GM12878 (cell line): ENCODE results near the gene OSM. TPM values are rescaled to one million over a fixed set of nuclear protein-coding genes. Genes with fewer than 3 reads are reported as not detected.

ENCODE experiments used
- ATAC-seq: fragments of 200-7000 bp; cut with Tn5 transposase; 3 replicates; pipeline ENCODE4 v1.9.1; 2020; ENCODE audit warnings: mild to moderate bottlenecking, moderate library complexity
- BruUV-seq: library from RNA; stranded (reverse); fragments of 400-500 nt; replicated peaks from 2 replicates; lab custom pipeline; 2021; lab: Mats Ljungman, UMichigan
- CTCF ChIA-PET: fragments of 300-600 bp; sonication (Branson Sonifier 250); formaldehyde crosslinking; extraction: SDS; loops from one replicate; lab custom pipeline; 2021; ENCODE audit warnings: inconsistent platforms; lab: Yijun Ruan, JAX
- POLR2A ChIA-PET: fragments of 350-600 bp; formaldehyde crosslinking; extraction: SDS; loops from one replicate; lab custom pipeline; 2021; ENCODE audit warnings: inconsistent platforms; lab: Charles Lee
- RAD21 ChIA-PET: fragments of 300-600 bp; sonication (Branson Sonifier 250); formaldehyde crosslinking; loops from one replicate; lab custom pipeline; 2023; ENCODE audit warnings: antibody characterized with exemption; ENCODE audit not compliant: unreplicated experiment; lab: Charles Lee
- SMC1A ChIA-PET: fragments of 300-600 bp; sonication (Branson Sonifier 250); formaldehyde crosslinking; loops from one replicate; lab custom pipeline; 2023; ENCODE audit not compliant: unreplicated experiment, uncharacterized antibody; lab: Charles Lee
- DNase-seq: peaks from one replicate; pipeline ENCODE4 v3.0.0-alpha.2; 2011; ENCODE audit warnings: low read depth, low spot score
- FAIRE-seq: peaks from 3 replicates; lab custom pipeline; 2011; peaks lifted over from hg19 to GRCh38; lab: Jason Lieb, UNC
- H2AFZ ChIP-seq: 2 replicates; pipeline ENCODE4 v1.6.0; 2011; ENCODE audit warnings: low read depth, low read length, control low read depth; ENCODE audit not compliant: control insufficient read depth
- H3K27ac ChIP-seq: 2 replicates; pipeline ENCODE4 v1.5.1; 2011; ENCODE audit warnings: control low read depth; ENCODE audit not compliant: control insufficient read depth, insufficient read depth
- H3K27me3 ChIP-seq, 2 experiments: replicated peaks in 1 of 2; 2 replicates each; pipeline versions ENCODE4 v1.6.0 to v1.6.1; 2011; ENCODE audit warnings: low read length in 1 of 2; ENCODE audit not compliant: control insufficient read depth in 2 of 2, insufficient read depth in 2 of 2
- H3K36me3 ChIP-seq, 2 experiments: 2 replicates each; pipeline ENCODE4 v1.5.1; 2011; ENCODE audit warnings: low read length in 1 of 2; ENCODE audit not compliant: control insufficient read depth in 2 of 2, insufficient read depth in 2 of 2
- H3K4me1 ChIP-seq: 2 replicates; pipeline ENCODE4 v1.6.1; 2011; ENCODE audit warnings: mild to moderate bottlenecking, low read length, moderate library complexity, mixed read lengths; ENCODE audit not compliant: control insufficient read depth, insufficient read depth
- H3K4me2 ChIP-seq: 2 replicates; pipeline ENCODE4 v1.6.0; 2011; ENCODE audit warnings: control low read depth; ENCODE audit not compliant: control insufficient read depth, insufficient read depth
- H3K4me3 ChIP-seq: fragments of 200-600 bp; sonication (generic); 2 replicates; pipeline ENCODE4 v1.5.1; 2016
- H3K79me2 ChIP-seq: 2 replicates; pipeline ENCODE4 v1.6.0; 2011; ENCODE audit warnings: low read length; ENCODE audit not compliant: control insufficient read depth, insufficient read depth
- H3K9ac ChIP-seq: 2 replicates; pipeline ENCODE4 v1.8.0; 2011; ENCODE audit warnings: low read length, control low read depth, mixed read lengths; ENCODE audit not compliant: control insufficient read depth, insufficient read depth
- H3K9me3 ChIP-seq: replicated peaks from 3 replicates; pipeline ENCODE4 v1.5.1; 2011; ENCODE audit warnings: mild to moderate bottlenecking, low read length; ENCODE audit not compliant: control insufficient read depth, insufficient read depth
- H4K20me1 ChIP-seq: 2 replicates; pipeline ENCODE4 v1.6.0; 2011; ENCODE audit not compliant: control insufficient read depth, insufficient read depth
- GATAD2B ChIP-seq: fragments of 450-650 bp; conservative IDR thresholded peaks from 2 replicates; pipeline ENCODE4 v1.6.1; 2017; ENCODE audit warnings: low read depth, mild to moderate bottlenecking, moderate library complexity
- HDAC6 ChIP-seq: fragments of 200-600 bp; sonication (generic); IDR thresholded peaks from one replicate; pipeline ENCODE4 v1.8.0; 2017; ENCODE audit warnings: antibody characterized with exemption; ENCODE audit not compliant: unreplicated experiment
- MTA2 ChIP-seq: fragments of 450-650 bp; IDR thresholded peaks from 2 replicates; pipeline ENCODE4 v1.6.1; 2016; ENCODE audit warnings: low read depth, mild to moderate bottlenecking, moderate library complexity
- NFXL1 ChIP-seq: fragments of 450-650 bp; IDR thresholded peaks from 2 replicates; pipeline ENCODE4 v1.6.1; 2017; ENCODE audit warnings: antibody characterized with exemption, mild to moderate bottlenecking, borderline replicate concordance
- NR2F1 ChIP-seq: fragments of 450-650 bp; conservative IDR thresholded peaks from 2 replicates; pipeline ENCODE4 v1.6.1; 2017; ENCODE audit warnings: mild to moderate bottlenecking
- SMARCA5 ChIP-seq: fragments of 450-650 bp; IDR thresholded peaks from 2 replicates; pipeline ENCODE4 v1.6.1; 2017; ENCODE audit warnings: mild to moderate bottlenecking
- ZNF217 ChIP-seq: fragments of 450-650 bp; IDR thresholded peaks from 2 replicates; pipeline ENCODE4 v1.6.1; 2017; ENCODE audit warnings: antibody characterized with exemption, mild to moderate bottlenecking
- ZNF274 ChIP-seq: IDR thresholded peaks from one replicate; pipeline ENCODE4 v1.8.0; 2011; ENCODE audit not compliant: insufficient read length, insufficient read depth
- whole genome bisulfite sequencing: methylation state at CpG from one replicate; pipeline ENCODE4 v1.1.6; 2016; ENCODE audit warnings: low lambda C conversion rate; ENCODE audit not compliant: insufficient replicate concordance, insufficient coverage; ENCODE audit errors: missing lambda C conversion rate; 5-methylcytosine and 5-hydroxymethylcytosine counted together
- in situ Hi-C: fragments of 300-500 bp; cut with MboI; formaldehyde crosslinking; loops from 9 replicates; pipeline ENCODE4 v1.14.3; 2018; ENCODE audit warnings: mixed read lengths
- intact Hi-C: fragments of 100-400 bp; cut with micrococcal nuclease; formaldehyde crosslinking; loops from one replicate; pipeline ENCODE4 v1.14.2; 2022; ENCODE audit not compliant: unreplicated experiment
- polyA plus RNA-seq, 11 experiments: library from polyadenylated mRNA; depleted of rRNA in 4 of 11; unstranded in 6 of 11; stranded (reverse) in 5 of 11; fragments of >200 nt; fragmentation: Nextera tagmentation in 4 of 11; fragmentation: Illumina TruSeq in 1 of 11; extraction: Ambion mirVana in 4 of 11; extraction: Trizol in 1 of 11; gene quantifications; 1 replicate in 1 of 11; 2 replicates in 10 of 11; pipeline versions ENCODE4 v1.2.1 to v1.2.3, GENCODE V29; 2011 to 2016; ENCODE audit warnings: inconsistent platforms in 2 of 11, missing spikeins in 2 of 11, low read depth in 1 of 11
- total RNA-seq, 4 experiments: library from RNA; depleted of rRNA in 3 of 4; stranded (reverse); fragments of >200 nt in 3 of 4; fragmentation: Illumina TruSeq in 1 of 4; extraction: Trizol in 1 of 4; gene quantifications; 2 replicates each; pipeline versions ENCODE4 v1.2.1 to v1.2.3, GENCODE V29; 2013 to 2021

The OSM gene
- total and polyA plus RNA-seq, 10 of the 15 experiments (the other 5 are each of a cell fraction or from before 2014, with no cell fraction given): 0.06 to 1.4 (median 0.59) TPM

GRCh38 chr22:30267382-30268302 lies 991 bp upstream of the OSM start:
- no peak overlapping the region; the same call in 1 of the 2 replicates for H2AFZ ChIP-seq
- peak overlapping the region; percentile 75 for H3K9ac ChIP-seq
- DNase-seq: no peak
- in situ Hi-C loops (no loop called here), intact Hi-C loops (no loop called here)
- peaks cover 21% of the 10 kb centered on the region for H3K4me1 ChIP-seq
- no peaks in the 10 kb centered on the region for H3K9me3 ChIP-seq
- peak; percentile 62 for FAIRE-seq
- POLR2A ChIA-PET: no interaction called here
- no peaks in the 10 kb centered on the region for H3K27me3 ChIP-seq
- 25% methylated on average over 10 of the region's 14 CpGs for WGBS
- H3K4me3 ChIP-seq: peak overlapping the region; percentile 71
- no peak for ATAC-seq
- peaks cover 18% of the 10 kb centered on the region for H3K79me2 ChIP-seq
- no peaks in the 10 kb centered on the region for H4K20me1 ChIP-seq
- BruUV-seq: no TSS peak
- TF ChIP-seq SMARCA5 (peak; percentile 93), GATAD2B (0 out of 2 replicates have a peak, but pooled peaks have one; percentile 39), NFXL1 (peak; percentile 83), ZNF217 (peak; percentile 75; the same call in 1 of the 2 replicates), MTA2 (no peak), ZNF274 (no peak), HDAC6 (peak; percentile 33), NR2F1 (0 out of 2 replicates have a peak, but pooled peaks have one; percentile 6)
- no peaks in the 10 kb centered on the region for H3K36me3 ChIP-seq
- peak overlapping the region; percentile 88 for H3K27ac ChIP-seq
- RAD21 ChIA-PET: no interaction called here
- SMC1A ChIA-PET: interaction anchor here (1.9 kb wide), 1 partner anchor 20 kb away, joined by 6 read pairs; no protein-coding TSS in a partner anchor
- peak overlapping the region; percentile 91 for H3K4me2 ChIP-seq
- CTCF ChIA-PET: interaction anchor here (2.0 to 3.2 kb wide), 2 partner anchors 18 to 20 kb away, joined by 6 to 17 read pairs; no protein-coding TSS in a partner anchor
